NCI-H1436 (cell line): Measurements from ENCODE around the gene OR4C3.
"Not testable (repeated sequence)": the region's sequence is repeated elsewhere in the genome, so short reads cannot be mapped to it uniquely, and the experiment has no call there.

Experiments used
- DNase-seq: peaks from one replicate; lab custom pipeline; 2025; lab: John Stamatoyannopoulos, UW

OR4C3 gene

DNA sequence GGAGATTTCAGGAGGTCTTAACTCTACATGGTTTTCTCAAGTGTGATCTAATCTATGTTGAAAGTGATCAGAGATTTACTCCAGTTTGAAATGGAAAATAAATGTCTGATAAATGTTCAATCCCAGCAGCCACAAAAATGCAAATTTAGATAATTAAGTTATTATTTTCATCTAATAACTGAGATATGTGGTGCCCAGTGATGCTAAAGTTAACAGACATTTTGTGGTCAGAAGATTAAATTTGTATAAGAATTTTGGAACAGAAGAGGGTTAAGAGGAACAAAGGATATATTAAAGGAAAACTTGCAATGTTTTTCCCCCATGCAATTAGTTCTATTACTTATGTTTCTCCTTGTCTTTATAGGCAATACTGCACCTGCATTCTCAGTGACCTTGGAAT is at the start of gene OR4C3:
TSS of gene OR4C3 (plus strand) at position 301 of the 400 bp plus-strand sequence. CDS start 102 bp downstream, outside the sequence.
- not testable (repeated sequence) for DNase-seq

DNA sequence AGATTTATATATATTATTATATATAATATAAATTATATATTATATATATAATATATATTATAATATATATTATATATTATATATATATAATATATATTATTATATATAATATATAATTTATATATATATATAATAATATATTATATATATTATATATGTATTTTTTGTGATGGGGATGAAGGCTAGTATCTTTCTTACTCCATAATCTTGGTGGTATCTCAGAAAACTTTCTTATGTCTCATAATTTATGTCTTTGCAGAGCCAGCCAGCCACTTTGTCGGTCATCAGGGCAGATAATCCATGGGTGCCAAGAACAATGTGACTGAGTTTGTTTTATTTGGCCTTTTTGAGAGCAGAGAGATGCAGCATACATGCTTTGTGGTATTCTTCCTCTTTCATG is 18.8 kb upstream of the OR4C3 start, which contains the start of gene OR4S1:
TSS of gene OR4S1 (plus strand) at position 301 of the 400 bp plus-strand sequence. CDS start at position 301, 0 bp downstream.
- DNase-seq, result no peak

DNA sequence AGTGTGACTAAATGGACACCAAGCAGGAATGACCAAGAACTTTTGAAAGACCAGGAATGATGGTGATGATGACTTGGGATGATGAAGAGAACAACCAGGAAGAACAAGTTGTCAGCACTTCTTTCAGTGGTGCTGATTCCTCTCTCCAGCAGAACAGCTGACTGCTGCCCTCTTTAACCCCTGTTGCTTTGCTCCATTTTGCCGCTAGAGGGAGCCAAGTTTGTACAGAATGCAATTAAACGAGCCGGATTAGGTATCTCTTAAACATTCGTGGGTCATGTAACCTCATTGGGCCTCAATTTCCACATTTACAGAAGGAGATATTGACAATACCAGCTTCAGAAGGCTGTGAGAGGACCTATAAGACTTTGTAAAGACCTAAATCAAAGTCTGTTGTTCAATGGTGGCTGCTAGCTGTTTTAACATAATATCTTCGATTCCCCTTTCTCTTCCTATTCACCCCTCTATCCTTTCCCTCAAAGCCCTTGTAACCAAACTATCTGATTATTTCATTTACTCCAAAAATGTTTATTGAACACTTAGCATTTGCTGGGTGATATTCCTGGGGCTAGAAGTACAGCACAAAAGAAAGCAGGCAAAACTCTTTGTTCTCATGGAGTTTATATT is 16.8 kb upstream of the OR4C3 start:
- peak; percentile 37 for DNase-seq

DNA sequence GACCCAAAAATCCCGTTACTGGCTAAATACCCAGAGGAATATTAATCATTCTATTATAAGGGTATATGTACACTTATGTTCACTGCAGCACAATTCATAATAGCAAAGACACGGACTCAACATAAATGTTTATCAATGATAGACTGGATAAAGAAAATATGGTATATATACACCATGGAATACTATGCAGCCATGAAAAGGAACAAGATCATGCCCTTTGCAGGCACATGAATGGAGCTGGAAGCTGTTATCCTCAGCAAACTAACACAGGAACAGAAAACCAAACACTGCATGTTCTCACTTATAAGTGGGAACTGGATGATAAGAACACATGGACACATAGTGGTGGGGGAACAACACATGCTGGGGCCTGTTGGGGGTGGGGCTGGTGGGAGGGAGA is 11.1 kb upstream of the OR4C3 start:
- DNase-seq, result not testable (repeated sequence)

DNA sequence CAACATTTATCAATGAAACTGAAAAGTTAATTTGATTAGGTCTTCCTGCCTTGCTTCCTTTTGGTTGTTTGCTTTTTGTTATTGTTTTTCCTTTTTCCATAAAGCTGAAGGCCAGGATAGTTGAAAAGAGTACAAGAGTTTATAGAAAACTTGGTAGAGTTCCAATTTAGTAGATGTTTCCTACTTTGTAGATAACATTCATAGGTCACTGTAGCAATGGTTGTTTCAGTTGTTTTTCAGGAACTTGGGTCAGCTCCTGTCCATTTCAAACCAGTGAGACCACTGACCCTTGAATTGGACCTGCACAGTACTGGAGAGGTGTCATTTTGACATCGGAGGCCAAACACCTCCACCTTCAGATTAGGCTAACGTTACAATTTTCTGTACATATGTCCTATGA is 4.9 kb upstream of the OR4C3 start:
- DNase-seq, result not testable (repeated sequence)

DNA sequence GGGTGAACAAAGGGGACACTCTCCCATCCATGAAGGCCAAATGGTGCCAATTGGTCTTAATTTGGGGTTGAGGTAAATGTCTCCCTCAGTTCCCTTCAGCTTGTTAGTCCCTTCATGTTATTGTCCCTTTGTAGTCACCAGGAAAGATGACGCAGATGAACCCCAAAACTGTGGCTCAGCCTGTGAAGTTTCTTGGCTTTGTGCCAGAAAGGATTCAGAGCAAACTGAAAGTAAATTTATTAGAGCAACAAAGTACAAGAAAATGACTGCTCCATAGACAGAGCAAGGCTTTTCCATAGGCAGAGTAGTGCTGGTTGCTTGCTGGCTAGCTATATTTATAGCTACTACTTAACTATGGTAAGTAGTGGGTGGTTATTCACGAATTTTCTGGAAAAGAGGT is 16.7 kb downstream of the OR4C3 start:
- no peak for DNase-seq

DNA sequence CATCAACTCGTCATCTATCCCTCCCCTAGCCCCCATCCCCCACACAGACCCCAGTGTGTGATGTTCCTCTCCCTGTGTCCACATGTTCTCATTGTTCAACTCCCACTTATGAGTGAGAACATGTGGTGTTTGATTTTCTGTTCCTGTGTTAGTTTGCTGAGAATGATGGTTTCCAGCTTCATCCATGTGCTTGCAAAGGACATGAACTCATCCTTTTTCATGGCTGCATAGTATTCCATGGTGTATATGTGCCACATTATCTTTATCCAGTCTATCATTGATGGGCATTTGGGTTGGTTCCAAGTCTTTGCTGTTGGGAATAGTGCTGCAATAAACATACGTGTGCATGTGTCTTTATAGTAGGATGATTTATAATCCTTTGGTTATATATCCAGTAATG is 17.8 kb downstream of the OR4C3 start:
- not testable (repeated sequence) for DNase-seq

DNA sequence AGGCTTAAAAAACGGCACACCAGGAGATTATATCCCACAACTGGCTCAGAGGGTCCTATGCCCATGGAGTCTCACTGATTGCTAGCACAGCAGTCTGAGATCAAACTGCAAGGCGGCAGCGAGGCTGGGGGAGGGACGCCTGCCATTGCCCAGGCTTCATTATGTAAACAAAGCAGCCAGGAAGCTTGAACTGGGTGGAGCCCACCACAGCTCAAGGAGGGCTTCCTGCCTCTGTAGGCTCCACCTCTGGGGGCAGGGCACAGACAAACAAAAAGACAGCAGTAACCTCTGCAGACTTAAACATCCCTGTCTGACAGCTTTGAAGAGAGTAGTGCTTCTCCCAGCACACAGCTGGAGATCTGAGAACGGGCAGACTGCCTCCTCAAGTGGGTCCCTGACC is 21.6 kb downstream of the OR4C3 start:
- DNase-seq, result not testable (repeated sequence)

DNA sequence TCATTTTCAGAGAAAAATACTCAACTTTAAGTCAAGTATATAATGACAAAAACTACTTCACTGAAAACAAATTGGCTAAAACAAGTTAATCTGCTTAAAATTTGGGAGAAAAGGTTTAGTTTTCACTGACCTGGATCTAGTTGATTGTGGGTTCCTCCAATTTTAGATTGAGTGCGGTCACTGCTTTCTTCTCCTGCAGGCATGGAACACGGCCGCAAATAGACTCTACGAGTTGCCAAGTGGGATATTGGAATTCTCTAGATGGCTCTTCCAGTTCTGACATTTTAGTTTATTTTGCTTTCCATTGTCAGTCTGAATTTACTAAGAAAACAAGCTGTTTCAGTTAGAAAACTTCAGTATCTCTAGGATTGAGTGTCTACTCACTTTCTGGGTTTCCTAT is 29.3 kb downstream of the OR4C3 start:
- DNase-seq, result no peak

DNA sequence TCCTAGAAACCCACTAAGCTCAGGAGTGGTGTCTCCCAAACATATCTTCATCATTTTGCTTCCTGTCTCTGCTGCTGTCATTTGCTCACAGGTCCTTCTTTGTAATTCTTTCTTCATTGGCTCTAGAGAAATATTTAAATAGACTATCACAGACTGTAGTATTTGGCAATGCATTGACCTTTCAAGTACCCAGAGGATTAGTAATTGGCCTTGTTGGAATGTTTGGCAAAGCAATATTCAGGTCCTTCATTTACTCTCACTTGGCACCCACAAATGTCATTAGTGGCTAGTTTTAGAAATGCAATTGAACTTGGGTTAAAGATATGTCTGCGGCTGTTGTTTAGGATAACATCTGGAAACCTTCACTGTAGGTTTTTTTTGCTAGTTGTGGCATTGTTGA is 30.0 kb downstream of the OR4C3 start:
- DNase-seq, result no peak

DNA sequence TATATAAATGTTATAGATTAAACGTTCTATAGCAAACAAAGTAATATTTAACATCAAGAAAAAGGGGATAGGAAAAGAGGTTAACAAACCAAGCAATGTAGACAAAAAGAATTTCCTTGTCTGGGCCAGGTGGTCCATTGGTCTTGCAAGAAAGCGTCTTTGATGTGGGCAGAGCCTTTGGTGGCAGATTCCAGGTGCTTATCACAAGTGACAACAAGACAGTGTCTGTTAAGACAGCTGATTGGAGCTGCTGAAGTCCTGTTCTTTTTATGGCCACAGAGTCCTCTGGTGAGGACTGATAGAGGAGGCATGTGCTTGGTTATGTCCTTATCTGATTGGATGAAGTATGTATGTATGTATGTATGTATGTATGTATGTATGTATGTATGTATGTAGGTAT is 36.6 kb downstream of the OR4C3 start:
- DNase-seq, result not testable (repeated sequence)

DNA sequence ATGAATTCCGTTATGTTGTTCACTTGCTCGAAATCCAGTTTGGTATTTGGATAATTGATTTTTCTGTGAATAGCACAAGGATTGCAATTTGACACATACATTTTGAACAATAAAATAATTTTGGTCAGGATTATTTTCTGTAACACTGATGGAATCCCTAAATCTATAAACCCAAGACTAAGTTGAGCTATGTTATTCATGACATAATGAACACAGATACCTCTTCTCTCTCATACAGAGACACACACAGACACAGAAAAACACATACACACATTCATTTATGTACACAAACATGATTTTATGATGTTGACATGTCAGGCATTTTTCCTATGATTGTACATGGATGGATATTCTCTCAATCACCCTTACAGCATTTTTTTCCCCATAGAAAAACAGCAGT is 41.6 kb downstream of the OR4C3 start, which contains the start of gene OR4C5:
TSS of gene OR4C5 (minus strand) at position 101 of the 400 bp plus-strand sequence. CDS start at position 101, 0 bp downstream.
- DNase-seq, result no peak
